HFFc6 (cell line): ENCODE measurements around the gene PARD3B. TPM values are rescaled to one million over a fixed set of nuclear protein-coding genes. Genes with fewer than 3 reads are reported as not detected.

Experiments used
- DNase-seq: peaks from one replicate; pipeline ENCODE4 v3.0.0-alpha.2; 2018
- H3K27ac Mint-ChIP-seq: 2 replicates; pipeline ENCODE4 v1.8.0; 2020; ENCODE audit warnings: mild to moderate bottlenecking, mixed read lengths
- H3K27me3 Mint-ChIP-seq: 2 replicates; pipeline ENCODE4 v1.8.0; 2021; ENCODE audit warnings: mild to moderate bottlenecking, moderate library complexity, mixed read lengths; ENCODE audit not compliant: insufficient read depth
- H3K36me3 Mint-ChIP-seq: 2 replicates; pipeline ENCODE4 v1.8.0; 2021; ENCODE audit warnings: low read depth, mixed read lengths
- H3K4me1 Mint-ChIP-seq: 2 replicates; pipeline ENCODE4 v1.8.0; 2020; ENCODE audit warnings: low read depth, mixed read lengths
- H3K4me3 Mint-ChIP-seq: 2 replicates; pipeline ENCODE4 v1.8.0; 2020; ENCODE audit warnings: mild to moderate bottlenecking, moderate library complexity, mixed read lengths
- H3K9me3 Mint-ChIP-seq: 2 replicates; pipeline ENCODE4 v1.8.0; 2020; ENCODE audit warnings: mild to moderate bottlenecking, mixed read lengths
- total RNA-seq, 6 experiments: library from RNA; stranded (reverse); fragmentation: NEBNext Ultra II Directional; extraction: Animal tissue kit (Norgen Biotek cat#: 25700); gene quantifications; 2 replicates in 1 of 6; 3 replicates in 5 of 6; pipeline ENCODE4 v1.2.3, GENCODE V29; 2021
- TF ChIP-seq, protein P1 (sequence below): fragments of 200-600 bp; sonication (generic); IDR thresholded peaks from 2 replicates; pipeline ENCODE4 v1.5.0; 2021; ENCODE audit warnings: antibody characterized with exemption, mild to moderate bottlenecking

The PARD3B gene
- total RNA-seq, 6 experiments from 2014 or later: 14.0 to 22.4 (median 15.3) TPM

DNA sequence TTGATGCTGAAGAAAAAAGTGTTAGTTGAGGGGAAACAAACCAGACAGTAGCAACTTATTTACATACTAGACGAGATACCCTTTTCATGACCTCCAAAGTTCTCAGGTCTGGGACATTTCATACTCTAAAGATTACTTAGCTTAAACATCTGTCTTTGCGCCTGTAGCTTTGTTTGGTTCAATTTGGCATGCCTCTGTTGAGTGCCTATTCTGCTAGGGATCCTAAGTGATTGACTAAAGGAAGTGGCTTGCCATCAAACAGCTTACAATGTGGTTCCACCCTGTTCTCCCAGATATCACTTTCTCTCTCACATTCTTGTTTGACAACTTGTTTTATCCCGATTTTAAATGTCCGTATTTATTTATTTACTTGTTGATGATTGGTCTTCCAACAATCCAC is 488.8 kb downstream of the PARD3B start:
- DNase-seq: no peak
- H3K27ac Mint-ChIP-seq: no peak overlapping the region
- H3K9me3 Mint-ChIP-seq: no peaks in the 10 kb centered on the region
- H3K36me3 Mint-ChIP-seq: no peaks in the 10 kb centered on the region
- no peak overlapping the region for H3K4me3 Mint-ChIP-seq
- H3K27me3 Mint-ChIP-seq: no peaks in the 10 kb centered on the region
- TF ChIP-seq, protein P1, sequence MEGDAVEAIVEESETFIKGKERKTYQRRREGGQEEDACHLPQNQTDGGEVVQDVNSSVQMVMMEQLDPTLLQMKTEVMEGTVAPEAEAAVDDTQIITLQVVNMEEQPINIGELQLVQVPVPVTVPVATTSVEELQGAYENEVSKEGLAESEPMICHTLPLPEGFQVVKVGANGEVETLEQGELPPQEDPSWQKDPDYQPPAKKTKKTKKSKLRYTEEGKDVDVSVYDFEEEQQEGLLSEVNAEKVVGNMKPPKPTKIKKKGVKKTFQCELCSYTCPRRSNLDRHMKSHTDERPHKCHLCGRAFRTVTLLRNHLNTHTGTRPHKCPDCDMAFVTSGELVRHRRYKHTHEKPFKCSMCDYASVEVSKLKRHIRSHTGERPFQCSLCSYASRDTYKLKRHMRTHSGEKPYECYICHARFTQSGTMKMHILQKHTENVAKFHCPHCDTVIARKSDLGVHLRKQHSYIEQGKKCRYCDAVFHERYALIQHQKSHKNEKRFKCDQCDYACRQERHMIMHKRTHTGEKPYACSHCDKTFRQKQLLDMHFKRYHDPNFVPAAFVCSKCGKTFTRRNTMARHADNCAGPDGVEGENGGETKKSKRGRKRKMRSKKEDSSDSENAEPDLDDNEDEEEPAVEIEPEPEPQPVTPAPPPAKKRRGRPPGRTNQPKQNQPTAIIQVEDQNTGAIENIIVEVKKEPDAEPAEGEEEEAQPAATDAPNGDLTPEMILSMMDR: no peak
- H3K4me1 Mint-ChIP-seq: peaks cover 5% of the 10 kb centered on the region; the same call in 1 of the 2 replicates

DNA sequence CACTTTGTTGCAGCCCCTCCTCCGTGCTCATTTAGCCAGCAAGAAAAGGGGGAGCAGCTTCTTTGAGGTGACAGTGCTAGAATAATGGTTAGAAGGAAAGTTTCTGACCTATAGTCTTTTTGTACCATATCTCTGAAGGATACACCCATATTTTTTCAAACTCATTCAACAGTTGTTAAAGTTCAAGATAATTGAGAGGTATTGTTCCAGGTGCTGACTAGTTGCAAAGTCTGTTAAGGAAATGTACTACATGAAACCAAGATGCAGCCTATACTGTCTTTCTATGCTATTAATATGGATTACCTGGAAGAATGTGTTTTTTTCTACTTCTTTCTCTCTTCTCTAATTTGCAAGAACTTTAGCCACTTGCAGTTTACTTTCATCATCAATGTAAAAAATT is 495.0 kb downstream of the PARD3B start:
- Mint-ChIP-seq H3K9me3 (no peaks in the 10 kb centered on the region), H3K36me3 (no peaks in the 10 kb centered on the region), H3K27ac (no peak overlapping the region), H3K27me3 (no peaks in the 10 kb centered on the region), H3K4me1 (no peaks in the 10 kb centered on the region), H3K4me3 (no peak overlapping the region)
- no peak for DNase-seq
- TF ChIP-seq, protein P1: no peak

DNA sequence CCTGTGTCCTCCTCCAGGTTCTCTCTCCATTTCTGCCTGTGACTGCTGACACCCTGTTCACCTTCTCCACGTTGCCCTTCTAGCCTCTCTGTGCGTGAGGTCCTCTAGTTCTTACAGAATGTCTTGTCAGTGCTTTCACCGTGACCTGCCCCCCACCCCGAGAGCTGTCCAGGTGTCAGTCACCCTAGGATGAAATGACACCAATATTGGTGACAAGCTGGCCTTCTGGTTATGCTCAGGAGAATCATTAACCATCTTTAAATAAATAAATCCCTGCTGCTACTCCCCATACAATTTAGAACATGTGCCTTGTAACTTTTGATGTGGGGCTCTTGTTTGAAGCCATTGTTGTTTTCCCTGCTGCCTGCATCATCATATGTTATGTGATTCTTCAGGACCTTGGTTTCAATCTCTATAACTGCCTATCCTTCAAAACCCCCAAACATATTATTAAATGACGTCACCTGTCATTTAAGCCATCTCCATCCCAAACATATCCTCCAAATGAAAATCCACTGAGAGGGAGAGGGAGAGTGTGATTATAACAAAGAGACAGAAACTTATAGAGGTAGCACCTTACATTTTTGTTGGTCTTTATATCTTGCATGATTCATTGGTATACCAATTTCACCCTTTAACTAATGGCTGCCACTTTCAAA is 496.3 kb downstream of the PARD3B start:
- no peak for DNase-seq
- Mint-ChIP-seq H3K9me3 (no peaks in the 10 kb centered on the region), H3K36me3 (no peaks in the 10 kb centered on the region), H3K27ac (no peak overlapping the region), H3K4me3 (no peak overlapping the region), H3K27me3 (no peaks in the 10 kb centered on the region), H3K4me1 (no peaks in the 10 kb centered on the region)
- TF ChIP-seq, protein P1: no peak

DNA sequence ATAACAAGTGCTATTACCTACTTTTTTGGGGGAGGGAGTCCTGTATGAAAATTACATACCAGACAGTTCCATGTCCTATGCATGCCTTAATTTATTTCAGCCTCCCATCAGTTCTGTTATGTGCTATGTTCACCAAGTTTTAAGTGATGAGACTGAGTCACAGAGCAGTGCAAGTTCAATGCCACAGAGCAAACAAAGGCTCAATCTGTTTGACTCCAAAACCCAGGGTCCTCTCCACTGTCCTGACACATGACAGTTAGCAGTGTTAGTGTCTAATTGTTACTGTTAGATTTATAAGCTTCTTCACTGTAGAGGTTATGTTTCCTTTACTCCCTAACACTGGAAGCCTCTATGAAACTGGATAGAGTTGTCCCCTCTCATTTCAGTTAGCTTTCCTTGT is 498.0 kb downstream of the PARD3B start:
- Mint-ChIP-seq H3K9me3 (no peaks in the 10 kb centered on the region), H3K27ac (no peak overlapping the region), H3K36me3 (no peaks in the 10 kb centered on the region), H3K4me3 (no peak overlapping the region), H3K27me3 (no peaks in the 10 kb centered on the region), H3K4me1 (no peaks in the 10 kb centered on the region)
- TF ChIP-seq, protein P1: no peak
- no peak for DNase-seq

DNA sequence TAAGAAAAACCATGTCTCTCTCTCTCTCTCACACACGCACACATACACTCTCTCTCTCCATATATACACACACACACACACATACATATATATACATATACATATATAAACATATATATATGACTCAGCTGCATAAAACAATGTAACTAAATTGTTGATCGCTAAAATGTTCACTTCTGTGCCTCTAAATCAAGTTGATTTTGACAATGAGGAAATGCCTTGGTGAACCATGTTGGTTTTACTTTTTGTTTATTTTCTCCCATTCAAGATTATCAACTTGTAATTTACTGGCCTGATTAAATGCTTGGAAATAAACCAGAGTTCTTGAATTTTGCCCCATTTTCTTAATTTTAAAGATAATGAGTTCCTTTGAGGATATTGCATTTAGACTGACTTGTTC is 500.4 kb downstream of the PARD3B start:
- Mint-ChIP-seq H3K4me1 (no peaks in the 10 kb centered on the region), H3K27me3 (no peaks in the 10 kb centered on the region), H3K4me3 (no peak overlapping the region), H3K36me3 (peaks cover 8% of the 10 kb centered on the region), H3K27ac (no peak overlapping the region), H3K9me3 (no peaks in the 10 kb centered on the region)
- TF ChIP-seq, protein P1: no peak
- DNase-seq: no peak
